ENCODE data around the gene MYOM1. TPM values are rescaled to one million over a fixed set of nuclear protein-coding genes. Genes with fewer than 3 reads are reported as not detected.

Gene MYOM1
- total RNA-seq, 1 experiment from 2014 or later: 0.37 TPM

GRCh38 chr18:3057526-3057925 lies 162.2 kb downstream of the MYOM1 start:
- ChIA-PET POLR2A (ENCODE audit: low non-redundant PET) (no interaction called here), CTCF (no interaction called here)
- Histone ChIP-seq H3K36me3 (ENCODE audit: insufficient read depth, low read length, poor library complexity, severe bottlenecking) (no peaks in the 10 kb centered on the region), H3K4me3 (ENCODE audit: low read depth, low read length, poor library complexity, severe bottlenecking) (no peak overlapping the region), H3K27ac (ENCODE audit: low read depth, low read length, poor library complexity, severe bottlenecking) (no peak overlapping the region), H3K4me1 (ENCODE audit: insufficient read depth, low read length, poor library complexity, severe bottlenecking) (no peaks in the 10 kb centered on the region), H3K9me3 (ENCODE audit: low read depth, low read length, poor library complexity, severe bottlenecking) (no peaks in the 10 kb centered on the region), H3K27me3 (replicated peaks; ENCODE audit: insufficient read depth, low read depth, low read length, poor library complexity) (no peaks in the 10 kb centered on the region)
- intact Hi-C loops (cut with micrococcal nuclease; ENCODE audit: unreplicated experiment): no loop called here
- no TSS peak for BruUV-seq (replicated peaks)
- no peak for DNase-seq (ENCODE audit: low spot score)
- no peak for TF ChIP-seq EZH2 (IDR thresholded peaks at IDR 0.05; ENCODE audit: borderline replicate concordance, low read depth, low read length, poor library complexity, severe bottlenecking)
- no peak for TF ChIP-seq CTCF (conservative IDR thresholded peaks at IDR 0.05; ENCODE audit: low read depth, low read length)

GRCh38 chr18:3056311-3056710 lies 163.5 kb downstream of the MYOM1 start:
- DNase-seq (ENCODE audit: low spot score): no peak
- ChIA-PET CTCF (no interaction called here), POLR2A (ENCODE audit: low non-redundant PET) (no interaction called here)
- Histone ChIP-seq H3K27me3 (replicated peaks; ENCODE audit: insufficient read depth, low read depth, low read length, poor library complexity) (no peaks in the 10 kb centered on the region), H3K4me3 (ENCODE audit: low read depth, low read length, poor library complexity, severe bottlenecking) (no peak overlapping the region), H3K9me3 (ENCODE audit: low read depth, low read length, poor library complexity, severe bottlenecking) (no peaks in the 10 kb centered on the region), H3K4me1 (ENCODE audit: insufficient read depth, low read length, poor library complexity, severe bottlenecking) (no peaks in the 10 kb centered on the region), H3K36me3 (ENCODE audit: insufficient read depth, low read length, poor library complexity, severe bottlenecking) (no peaks in the 10 kb centered on the region), H3K27ac (ENCODE audit: low read depth, low read length, poor library complexity, severe bottlenecking) (no peak overlapping the region)
- intact Hi-C loops (cut with micrococcal nuclease; ENCODE audit: unreplicated experiment): no loop called here
- no peak for TF ChIP-seq EZH2 (IDR thresholded peaks at IDR 0.05; ENCODE audit: borderline replicate concordance, low read depth, low read length, poor library complexity, severe bottlenecking)
- no peak for TF ChIP-seq CTCF (conservative IDR thresholded peaks at IDR 0.05; ENCODE audit: low read depth, low read length)
- BruUV-seq (replicated peaks): no TSS peak

- no peak for DNase-seq (ENCODE audit: low spot score)
- H3K27ac ChIP-seq (ENCODE audit: low read depth, low read length, poor library complexity, severe bottlenecking): no peak overlapping the region
- TF ChIP-seq EZH2 (IDR thresholded peaks at IDR 0.05; ENCODE audit: borderline replicate concordance, low read depth, low read length, poor library complexity, severe bottlenecking): no peak
- H3K9me3 ChIP-seq (ENCODE audit: low read depth, low read length, poor library complexity, severe bottlenecking): no peaks in the 10 kb centered on the region
- H3K27me3 ChIP-seq (replicated peaks; ENCODE audit: insufficient read depth, low read depth, low read length, poor library complexity): no peaks in the 10 kb centered on the region
- BruUV-seq (replicated peaks): no TSS peak
- H3K4me1 ChIP-seq (ENCODE audit: insufficient read depth, low read length, poor library complexity, severe bottlenecking): no peaks in the 10 kb centered on the region
- CTCF ChIA-PET: no interaction called here
- intact Hi-C loops (cut with micrococcal nuclease; ENCODE audit: unreplicated experiment): no loop called here
- POLR2A ChIA-PET (ENCODE audit: low non-redundant PET): no interaction called here
- H3K4me3 ChIP-seq (ENCODE audit: low read depth, low read length, poor library complexity, severe bottlenecking): no peak overlapping the region
- no peaks in the 10 kb centered on the region for H3K36me3 ChIP-seq (ENCODE audit: insufficient read depth, low read length, poor library complexity, severe bottlenecking)
Observed at GRCh38 chr18:3055816-3056215, 164.0 kb downstream of the MYOM1 start.

- TF ChIP-seq CTCF (conservative IDR thresholded peaks at IDR 0.05; ENCODE audit: low read depth, low read length) (no peak), EZH2 (IDR thresholded peaks at IDR 0.05; ENCODE audit: borderline replicate concordance, low read depth, low read length, poor library complexity, severe bottlenecking) (no peak)
- ChIA-PET CTCF (no interaction called here), POLR2A (ENCODE audit: low non-redundant PET) (no interaction called here)
- DNase-seq (ENCODE audit: low spot score): peak; percentile 27
- no TSS peak for BruUV-seq (replicated peaks)
- no peaks in the 10 kb centered on the region for H3K36me3 ChIP-seq (ENCODE audit: insufficient read depth, low read length, poor library complexity, severe bottlenecking)
- no peaks in the 10 kb centered on the region for H3K27me3 ChIP-seq (replicated peaks; ENCODE audit: insufficient read depth, low read depth, low read length, poor library complexity)
- intact Hi-C loops (cut with micrococcal nuclease; ENCODE audit: unreplicated experiment): no loop called here
- no peaks in the 10 kb centered on the region for H3K9me3 ChIP-seq (ENCODE audit: low read depth, low read length, poor library complexity, severe bottlenecking)
- no peak overlapping the region for H3K4me3 ChIP-seq (ENCODE audit: low read depth, low read length, poor library complexity, severe bottlenecking)
- no peaks in the 10 kb centered on the region for H3K4me1 ChIP-seq (ENCODE audit: insufficient read depth, low read length, poor library complexity, severe bottlenecking)
- no peak overlapping the region for H3K27ac ChIP-seq (ENCODE audit: low read depth, low read length, poor library complexity, severe bottlenecking)
Observed at GRCh38 chr18:3055186-3055728, 164.5 kb downstream of the MYOM1 start.
